Kidney (tissue), 14 donors: ENCODE data around the gene EHD3. TPM values are rescaled to one million over a fixed set of nuclear protein-coding genes. Genes with fewer than 3 reads are reported as not detected.

Source experiments
- DNase-seq, 5 donors: peaks; one replicate each; pipeline ENCODE4 v3.0.0-alpha.2; 2013 to 2020
- FAIRE-seq: peaks from 2 replicates; lab custom pipeline; 2012; peaks lifted over from hg19 to GRCh38; lab: Jason Lieb, UNC
- H3K27ac ChIP-seq, 2 donors: one replicate each; pipeline ENCODE4 v1.7.0; 2013; ENCODE audit warnings: low read depth in 2 of 2, low read length in 2 of 2, inconsistent platforms in 1 of 2
- H3K27me3 ChIP-seq: one replicate; pipeline ENCODE4 v1.7.1; 2013; ENCODE audit warnings: low read length, inconsistent platforms; ENCODE audit not compliant: control insufficient read depth, insufficient read depth
- H3K36me3 ChIP-seq, 3 donors: one replicate each; pipeline versions ENCODE4 v1.7.0 to v1.7.1; 2013; ENCODE audit warnings: low read length in 3 of 3, control low read depth in 1 of 3, inconsistent platforms in 1 of 3; ENCODE audit not compliant: insufficient read depth in 3 of 3, control insufficient read depth in 2 of 3
- H3K4me1 ChIP-seq, 3 donors: one replicate each; pipeline versions ENCODE4 v1.7.0 to v1.7.1; 2013; ENCODE audit warnings: low read length in 3 of 3, inconsistent platforms in 1 of 3, low read depth in 1 of 3; ENCODE audit not compliant: control insufficient read depth in 2 of 3, insufficient read depth in 2 of 3
- H3K4me3 ChIP-seq, 3 donors: one replicate each; pipeline versions ENCODE4 v1.7.0 to v1.8.1; 2013; ENCODE audit warnings: low read length in 3 of 3, control low read depth in 1 of 3, inconsistent platforms in 1 of 3
- H3K9ac ChIP-seq, 3 donors: one replicate each; pipeline versions ENCODE4 v1.7.0 to v1.7.1; 2013; ENCODE audit warnings: low read length in 3 of 3, control low read depth in 1 of 3, inconsistent platforms in 1 of 3
- H3K9me3 ChIP-seq, 3 donors: one replicate each; pipeline versions ENCODE4 v1.7.0 to v1.7.1; 2013; ENCODE audit warnings: low read length in 3 of 3, control low read depth in 1 of 3, inconsistent platforms in 1 of 3; ENCODE audit not compliant: control insufficient read depth in 2 of 3, insufficient read depth in 1 of 3
- CTCF ChIP-seq: IDR thresholded peaks from 3 replicates; pipeline ENCODE4 v1.5.1; 2012; ENCODE audit warnings: mild to moderate bottlenecking, moderate library complexity, borderline replicate concordance; ENCODE audit not compliant: insufficient read depth; ENCODE audit errors: extremely low read depth
- intact Hi-C: fragments of 100-400 bp; cut with DNase I; formaldehyde crosslinking; loops from one replicate; pipeline ENCODE4 v1.11.1; 2022
- polyA plus RNA-seq: library from polyadenylated mRNA; stranded (reverse); fragments of 350-450 nt; fragmentation: Illumina TruSeq; extraction: RNeasy Lipid Tissue Mini Kit (QIAGEN cat#74804); gene quantifications from one replicate; pipeline ENCODE4 v1.2.3, GENCODE V29; 2014; ENCODE audit warnings: low read depth, low replicate concordance; ENCODE audit not compliant: insufficient read depth
- total RNA-seq: library from RNA; stranded (reverse); fragmentation: NEBNext Ultra II Directional; extraction: Animal tissue kit (Norgen Biotek cat#: 25700); gene quantifications from one replicate; pipeline ENCODE4 v1.2.1, GENCODE V29; 2021
- donor health status: control.
- donor health status: control.
- donor health status: control.
- donor health status: control.
- donor health status: control.
- donor health status: DM: yes; HTN: yes; CAD: no.
- donor health status: Normal renal cell carcinoma (clear cell type).

Gene EHD3
- total and polyA plus RNA-seq, 2 donors from 2014 or later: 9.5 to 45.3 TPM

GRCh38 chr2:31296641-31297287 is 62.8 kb downstream of the EHD3 start:
- no peaks in the 10 kb centered on the region for H3K9me3 ChIP-seq
- no peak for TF ChIP-seq CTCF
- no peaks in the 10 kb centered on the region for H3K36me3 ChIP-seq
- peak overlapping the region; percentile 41 to 51 for H3K27ac ChIP-seq
- peaks cover 0 to 13% (median 11%) of the 10 kb centered on the region in 3 donors for H3K4me1 ChIP-seq
- H3K27me3 ChIP-seq: no peaks in the 10 kb centered on the region
- intact Hi-C loops: no loop called here
- DNase-seq: no peak
- no peak overlapping the region for H3K4me3 ChIP-seq
- no peak for FAIRE-seq
- peak overlapping the region in 1 of 3 donors; percentile 15 for H3K9ac ChIP-seq

GRCh38 chr2:31297751-31298150 is 63.8 kb downstream of the EHD3 start:
- no peak overlapping the region for H3K9ac ChIP-seq
- no peaks in the 10 kb centered on the region for H3K36me3 ChIP-seq
- no peak overlapping the region for H3K27ac ChIP-seq
- no peaks in the 10 kb centered on the region for H3K9me3 ChIP-seq
- no peak overlapping the region for H3K4me3 ChIP-seq
- H3K27me3 ChIP-seq: no peaks in the 10 kb centered on the region
- no peak for TF ChIP-seq CTCF
- FAIRE-seq (no peak), DNase-seq (no peak)
- intact Hi-C loops: no loop called here
- peaks cover 0 to 13% (median 13%) of the 10 kb centered on the region in 3 donors for H3K4me1 ChIP-seq

GRCh38 chr2:31299547-31299946 is 65.6 kb downstream of the EHD3 start:
- Histone ChIP-seq H3K4me3 (no peak overlapping the region), H3K9me3 (no peaks in the 10 kb centered on the region), H3K4me1 (peaks cover 0 to 14% (median 13%) of the 10 kb centered on the region in 3 donors), H3K27ac (no peak overlapping the region), H3K9ac (no peak overlapping the region), H3K36me3 (no peaks in the 10 kb centered on the region), H3K27me3 (no peaks in the 10 kb centered on the region)
- intact Hi-C loops: no loop called here
- DNase-seq: no peak
- no peak for FAIRE-seq
- TF ChIP-seq CTCF: no peak
